GM19035 (cell line): ENCODE measurements around the gene COX7A2L.
"Not testable (repeated sequence)": the region's sequence is repeated elsewhere in the genome, so short reads cannot be mapped to it uniquely, and the experiment has no call there.

ENCODE experiments used
- ATAC-seq: cut with Tn5 transposase; IDR thresholded peaks from one replicate; pipeline ENCODE4 v1.9.1; 2021; ENCODE audit not compliant: unreplicated experiment

The COX7A2L gene

GRCh38 chr2:42340045-42340937 is 20.7 kb downstream of the COX7A2L start:
- ATAC-seq = no peak

DNA sequence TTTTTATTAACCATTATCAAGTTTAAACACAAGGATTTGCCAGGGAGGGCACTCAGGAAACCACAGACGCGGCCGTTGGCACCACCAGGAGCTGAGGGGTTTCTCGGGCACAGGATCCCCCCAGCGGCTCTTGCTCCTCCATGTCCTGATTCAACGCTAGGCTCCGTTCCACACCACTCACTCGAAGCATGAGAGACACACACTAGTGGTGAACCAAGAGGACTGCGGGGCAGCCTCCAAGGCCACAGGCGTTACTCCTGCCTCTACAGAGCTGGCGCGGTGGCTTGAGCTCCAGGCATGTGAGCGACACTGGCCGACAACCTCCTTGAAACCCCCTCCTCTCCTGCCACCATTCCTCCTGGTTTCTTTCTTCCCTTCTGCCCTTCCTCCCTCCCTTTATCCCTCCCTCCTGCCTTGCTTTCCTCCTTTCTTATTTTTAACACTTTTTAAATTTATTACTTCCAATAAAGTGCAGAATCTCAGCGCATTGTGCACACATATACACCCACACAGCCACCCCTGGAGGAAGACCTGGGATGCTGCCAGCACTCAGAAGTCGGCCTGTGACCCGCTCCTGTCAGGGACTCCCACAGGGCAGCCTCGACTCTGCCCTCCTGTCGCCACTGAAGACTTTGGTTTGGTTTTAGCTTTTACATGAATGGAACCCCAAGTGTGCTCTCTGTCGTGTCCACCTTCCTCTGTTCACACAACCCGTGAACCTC is 21.7 kb downstream of the COX7A2L start:
- ATAC-seq = no peak

DNA sequence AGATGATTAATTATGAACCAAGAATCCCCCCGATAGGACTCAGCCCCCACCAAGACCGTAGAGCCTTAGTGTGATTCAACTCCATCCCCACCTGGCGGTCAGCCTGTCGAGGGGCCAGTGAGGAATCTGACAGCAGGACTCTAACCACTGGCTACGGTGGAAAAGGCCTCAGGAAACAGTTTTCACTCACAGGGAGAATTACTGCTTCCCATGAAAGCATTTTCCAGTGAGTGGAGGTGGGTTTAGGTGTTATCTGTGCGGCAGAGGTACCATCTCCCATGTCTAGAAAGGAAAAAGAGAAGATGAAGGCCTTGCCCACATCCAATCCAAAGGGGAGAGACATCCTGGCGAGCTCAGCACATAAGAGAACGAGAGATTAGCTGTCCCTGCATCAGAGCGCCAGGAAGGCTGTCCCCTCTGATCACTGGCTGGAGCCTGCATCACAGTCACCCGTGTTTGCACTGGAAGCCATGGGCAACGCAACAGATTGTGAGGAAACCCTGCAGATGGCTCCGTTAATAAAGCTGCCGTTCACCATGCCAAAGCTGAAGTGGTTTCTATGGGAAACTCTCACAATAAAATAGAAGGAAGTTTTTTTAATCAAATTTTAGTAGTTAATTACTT is 22.3 kb downstream of the COX7A2L start:
- ATAC-seq = no peak

GRCh38 chr2:42337846-42338566 is 23.0 kb downstream of the COX7A2L start:
- no peak for ATAC-seq

- ATAC-seq = no peak
Observed at GRCh38 chr2:42337356-42337820, 23.6 kb downstream of the COX7A2L start.

GRCh38 chr2:42336361-42336965 is 24.6 kb downstream of the COX7A2L start:
- no peak for ATAC-seq

GRCh38 chr2:42335514-42336104 is 25.4 kb downstream of the COX7A2L start:
- no peak for ATAC-seq

DNA sequence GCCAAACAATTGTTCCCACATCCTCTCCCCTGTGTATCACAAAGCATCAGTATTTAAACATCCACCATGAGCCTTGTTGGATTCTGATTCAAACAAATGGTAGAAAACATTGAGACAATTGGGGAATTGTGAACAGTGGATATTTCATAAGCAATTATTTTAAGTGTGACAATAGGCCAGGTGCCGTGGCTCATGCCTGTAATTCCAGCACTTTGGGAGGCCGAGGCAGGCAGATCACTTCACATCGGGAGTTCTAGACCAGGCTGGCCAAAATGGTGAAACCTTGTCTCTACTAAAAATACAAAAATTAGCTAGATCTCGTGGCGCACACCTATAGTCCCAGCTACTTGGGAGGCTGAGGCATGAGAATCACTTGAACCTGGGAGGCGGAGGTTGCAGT is 26.2 kb downstream of the COX7A2L start:
- ATAC-seq = not testable (repeated sequence)

DNA sequence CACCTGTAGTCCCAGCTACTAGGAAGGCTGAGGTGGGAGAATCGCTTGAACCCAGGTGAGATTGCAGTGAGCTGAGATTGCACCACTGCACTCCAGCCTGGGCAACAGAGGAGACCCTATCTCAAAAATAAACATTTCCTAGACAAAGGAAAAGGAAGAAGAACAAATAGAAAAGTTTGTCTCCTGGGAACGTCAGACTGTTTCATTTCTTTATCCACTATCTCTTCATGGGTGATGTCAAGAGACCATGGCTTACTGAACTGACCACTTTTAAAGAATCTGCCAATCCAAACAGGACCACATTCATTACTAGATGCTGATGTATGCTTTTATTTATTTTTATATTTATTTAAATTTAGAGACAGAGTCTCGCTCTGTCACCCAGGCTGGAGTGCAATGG is 26.8 kb downstream of the COX7A2L start:
- ATAC-seq = no peak

DNA sequence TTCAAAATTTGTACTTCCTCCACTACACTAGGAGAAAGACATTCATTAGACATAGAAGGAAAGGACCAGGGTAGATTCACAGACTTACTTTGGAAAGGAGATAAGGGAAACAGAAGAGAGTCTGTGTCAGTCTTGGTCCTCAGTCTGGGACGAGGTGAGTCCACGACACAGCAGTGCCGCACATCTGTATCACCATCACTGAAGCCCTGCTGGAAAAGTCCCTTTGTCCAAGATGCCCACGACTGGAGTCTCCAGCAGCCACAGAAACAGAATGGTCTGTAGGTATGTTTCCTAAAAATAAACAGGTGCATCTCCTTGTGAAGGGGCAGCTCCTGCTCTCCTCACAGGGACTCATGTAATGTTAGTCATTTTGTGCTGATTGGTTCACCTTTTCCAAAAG is 27.4 kb downstream of the COX7A2L start:
- no peak for ATAC-seq

DNA sequence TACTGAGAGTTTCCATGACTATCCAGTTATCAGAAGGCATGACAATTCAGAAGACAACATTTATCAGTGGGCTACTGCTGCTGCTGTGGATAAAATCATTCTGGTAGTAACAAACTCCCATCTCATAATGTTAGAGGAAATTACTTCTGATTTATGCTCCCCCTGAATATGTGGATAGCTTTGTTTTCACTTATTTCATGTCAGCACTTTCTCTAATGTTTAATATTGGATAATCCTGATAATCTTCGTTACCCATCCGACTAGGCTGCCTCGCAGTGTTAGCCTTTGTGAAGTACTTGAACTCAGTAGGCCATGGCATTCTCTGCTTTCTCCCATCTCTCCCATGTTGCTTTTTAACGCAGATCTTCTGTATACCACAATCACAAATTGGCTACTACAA is 28.4 kb downstream of the COX7A2L start:
- no peak for ATAC-seq

DNA sequence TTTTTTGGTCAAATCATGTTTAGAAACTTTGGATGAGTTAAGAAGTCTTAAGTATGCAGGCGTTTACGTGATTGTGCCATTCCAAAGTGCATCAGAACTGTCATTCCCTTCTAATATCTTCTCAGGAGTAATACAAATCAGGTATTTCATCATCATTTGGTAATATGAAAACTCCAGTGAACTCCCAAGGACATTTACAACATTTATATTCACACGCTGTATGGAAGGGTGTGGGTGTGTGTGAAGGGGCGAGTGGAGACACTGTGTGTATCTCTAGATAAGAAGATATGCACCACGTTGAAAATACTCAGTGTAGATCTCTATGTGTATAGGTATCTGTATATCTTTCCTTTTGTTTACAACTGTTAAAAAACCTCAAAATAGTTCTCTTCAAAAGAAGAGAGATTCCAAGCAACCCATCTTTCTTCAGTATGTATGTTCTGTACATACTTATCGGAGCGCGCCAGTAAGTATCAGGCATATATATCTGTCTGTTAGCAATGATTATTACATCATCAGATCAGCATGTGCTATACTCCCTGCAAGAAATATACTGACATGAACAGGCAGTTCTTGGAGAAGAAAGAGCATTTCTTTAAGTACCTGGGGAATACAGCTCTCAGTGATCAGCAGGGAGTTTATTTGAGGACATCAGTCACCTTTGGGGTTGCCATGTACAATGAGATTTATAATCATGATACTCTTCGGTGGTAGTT is 29.3 kb downstream of the COX7A2L start:
- ATAC-seq = no peak

DNA sequence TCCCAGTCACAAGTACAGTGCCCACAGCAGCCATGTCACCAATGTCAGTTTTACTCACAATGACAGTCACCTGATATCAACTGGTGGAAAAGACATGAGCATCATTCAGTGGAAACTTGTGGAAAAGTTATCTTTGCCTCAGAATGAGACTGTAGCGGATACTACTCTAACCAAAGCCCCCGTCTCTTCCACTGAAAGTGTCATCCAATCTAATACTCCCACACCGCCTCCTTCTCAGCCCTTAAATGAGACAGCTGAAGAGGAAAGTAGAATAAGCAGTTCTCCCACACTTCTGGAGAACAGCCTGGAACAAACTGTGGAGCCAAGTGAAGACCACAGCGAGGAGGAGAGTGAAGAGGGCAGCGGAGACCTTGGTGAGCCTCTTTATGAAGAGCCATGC is 31.3 kb downstream of the COX7A2L start:
- ATAC-seq = no peak

DNA sequence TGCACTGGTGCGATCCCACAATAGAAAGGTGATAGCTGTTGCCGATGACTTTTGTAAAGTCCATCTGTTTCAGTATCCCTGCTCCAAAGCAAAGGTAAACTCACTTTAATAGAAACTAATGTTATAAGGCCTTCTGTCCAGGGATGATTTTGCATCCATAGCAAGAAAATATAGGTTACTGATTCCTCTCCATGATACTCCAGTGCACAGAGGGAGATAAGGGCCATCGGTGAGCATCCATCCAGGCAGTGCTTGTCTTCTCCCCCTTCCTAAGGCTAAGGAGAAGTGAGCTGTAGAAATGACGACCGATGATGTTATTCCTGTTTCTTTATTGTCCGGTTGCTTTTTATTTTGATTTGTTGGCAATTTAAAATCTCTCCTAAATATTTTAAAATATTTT is 32.1 kb downstream of the COX7A2L start:
- ATAC-seq = no peak

DNA sequence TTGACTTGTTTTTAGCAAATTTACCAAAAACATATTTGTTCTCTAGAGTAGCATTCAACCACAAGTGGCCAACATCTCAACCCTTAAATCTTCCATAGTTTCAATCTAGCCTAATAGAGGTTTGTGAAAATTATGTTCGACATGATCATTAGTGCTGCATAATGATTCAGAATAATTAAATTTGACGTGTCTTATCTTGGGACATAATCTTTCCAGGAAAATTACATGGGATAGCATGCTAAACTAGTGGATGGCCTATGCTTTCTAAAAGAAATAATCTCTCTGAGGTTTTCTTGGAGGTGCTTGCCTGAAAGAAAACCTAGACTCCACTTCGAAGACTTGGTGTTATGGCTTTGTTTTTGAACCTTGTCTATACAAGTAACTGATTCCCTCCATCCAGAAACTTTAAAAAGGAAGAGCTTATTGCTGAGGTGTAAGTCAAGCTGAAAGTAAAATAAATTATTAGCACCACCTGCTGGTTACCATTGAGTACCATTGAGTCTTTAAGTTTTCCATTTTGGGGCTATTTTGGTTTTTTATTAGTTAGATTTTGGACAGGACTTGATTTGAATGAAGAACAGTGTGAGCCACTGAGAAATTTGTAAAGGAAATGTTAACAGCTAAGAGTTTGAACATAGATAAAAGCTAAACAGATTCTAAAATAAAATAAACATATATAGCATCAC is 32.7 kb downstream of the COX7A2L start:
- no peak for ATAC-seq

DNA sequence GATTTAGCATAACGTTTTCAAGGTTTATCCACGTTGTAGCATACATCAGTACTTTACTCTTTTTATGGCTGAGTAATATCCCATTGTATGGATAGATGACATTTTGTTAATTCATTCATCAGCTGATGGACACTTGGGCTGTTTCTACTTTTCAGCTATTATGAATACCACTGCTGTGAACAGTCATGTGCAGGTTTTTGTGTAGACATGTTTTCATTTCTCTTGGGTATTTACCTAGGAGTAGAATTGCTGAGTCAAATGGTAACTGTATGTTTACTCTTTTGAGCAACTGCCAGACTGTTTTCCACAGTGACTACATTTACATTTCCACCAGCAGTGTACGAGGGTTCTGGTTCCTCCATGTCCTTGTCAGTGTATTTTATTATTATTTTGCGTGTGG is 33.9 kb downstream of the COX7A2L start:
- peak; percentile 67 for ATAC-seq

GRCh38 chr2:42325609-42326008 is 35.4 kb downstream of the COX7A2L start:
- no peak for ATAC-seq

GRCh38 chr2:42324949-42325348 is 36.1 kb downstream of the COX7A2L start:
- no peak for ATAC-seq

GRCh38 chr2:42324244-42324643 is 36.8 kb downstream of the COX7A2L start:
- no peak for ATAC-seq
